ENCODE results near the gene MSH4. TPM values are rescaled to one million over a fixed set of nuclear protein-coding genes. Genes with fewer than 3 reads are reported as not detected.

MSH4 gene
- total RNA-seq, 1 experiment from 2014 or later = 1.0 TPM

GRCh38 chr1:75884437-75884836 is 87.8 kb downstream of the MSH4 start:
- Histone ChIP-seq H3K9me3 (ENCODE audit: low read depth, low read length, poor library complexity, severe bottlenecking) (no peaks in the 10 kb centered on the region), H3K4me3 (ENCODE audit: low read depth, low read length, poor library complexity, severe bottlenecking) (no peak overlapping the region), H3K4me1 (ENCODE audit: insufficient read depth, low read length, poor library complexity, severe bottlenecking) (no peaks in the 10 kb centered on the region), H3K27me3 (replicated peaks; ENCODE audit: insufficient read depth, low read depth, low read length, poor library complexity) (no peaks in the 10 kb centered on the region), H3K36me3 (ENCODE audit: insufficient read depth, low read length, poor library complexity, severe bottlenecking) (no peaks in the 10 kb centered on the region), H3K27ac (ENCODE audit: low read depth, low read length, poor library complexity, severe bottlenecking) (no peak overlapping the region)
- no TSS peak for BruUV-seq (replicated peaks)
- CTCF ChIA-PET = no interaction called here
- intact Hi-C loops (cut with micrococcal nuclease; ENCODE audit: unreplicated experiment) = no loop called here
- POLR2A ChIA-PET (ENCODE audit: low non-redundant PET) = no interaction called here
- DNase-seq (ENCODE audit: low spot score) = no peak
- TF ChIP-seq CTCF (conservative IDR thresholded peaks at IDR 0.05; ENCODE audit: low read depth, low read length) (no peak), EZH2 (IDR thresholded peaks at IDR 0.05; ENCODE audit: borderline replicate concordance, low read depth, low read length, poor library complexity, severe bottlenecking) (no peak)

GRCh38 chr1:75901371-75901770 is 104.7 kb downstream of the MSH4 start:
- no peak for DNase-seq (ENCODE audit: low spot score)
- CTCF ChIA-PET = no interaction called here
- no peaks in the 10 kb centered on the region for H3K4me1 ChIP-seq (ENCODE audit: insufficient read depth, low read length, poor library complexity, severe bottlenecking)
- H3K27me3 ChIP-seq (replicated peaks; ENCODE audit: insufficient read depth, low read depth, low read length, poor library complexity) = no peaks in the 10 kb centered on the region
- no peaks in the 10 kb centered on the region for H3K9me3 ChIP-seq (ENCODE audit: low read depth, low read length, poor library complexity, severe bottlenecking)
- no TSS peak for BruUV-seq (replicated peaks)
- H3K4me3 ChIP-seq (ENCODE audit: low read depth, low read length, poor library complexity, severe bottlenecking) = no peak overlapping the region
- TF ChIP-seq EZH2 (IDR thresholded peaks at IDR 0.05; ENCODE audit: borderline replicate concordance, low read depth, low read length, poor library complexity, severe bottlenecking) (no peak), CTCF (conservative IDR thresholded peaks at IDR 0.05; ENCODE audit: low read depth, low read length) (no peak)
- POLR2A ChIA-PET (ENCODE audit: low non-redundant PET) = no interaction called here
- no peaks in the 10 kb centered on the region for H3K36me3 ChIP-seq (ENCODE audit: insufficient read depth, low read length, poor library complexity, severe bottlenecking)
- intact Hi-C loops (cut with micrococcal nuclease; ENCODE audit: unreplicated experiment) = no loop called here
- H3K27ac ChIP-seq (ENCODE audit: low read depth, low read length, poor library complexity, severe bottlenecking) = no peak overlapping the region

GRCh38 chr1:75908717-75909152 is 112.1 kb downstream of the MSH4 start:
- DNase-seq (ENCODE audit: low spot score) = peak; percentile 62
- ChIA-PET CTCF (interaction anchor here (0.7 kb wide), 1 partner anchor 1051 kb away, joined by 5 read pairs; no protein-coding TSS in a partner anchor), POLR2A (ENCODE audit: low non-redundant PET) (no interaction called here)
- Histone ChIP-seq H3K27me3 (replicated peaks; ENCODE audit: insufficient read depth, low read depth, low read length, poor library complexity) (no peaks in the 10 kb centered on the region), H3K4me3 (ENCODE audit: low read depth, low read length, poor library complexity, severe bottlenecking) (no peak overlapping the region), H3K27ac (ENCODE audit: low read depth, low read length, poor library complexity, severe bottlenecking) (no peak overlapping the region), H3K9me3 (ENCODE audit: low read depth, low read length, poor library complexity, severe bottlenecking) (no peaks in the 10 kb centered on the region), H3K4me1 (ENCODE audit: insufficient read depth, low read length, poor library complexity, severe bottlenecking) (no peaks in the 10 kb centered on the region), H3K36me3 (ENCODE audit: insufficient read depth, low read length, poor library complexity, severe bottlenecking) (no peaks in the 10 kb centered on the region)
- no TSS peak for BruUV-seq (replicated peaks)
- intact Hi-C loops (cut with micrococcal nuclease; ENCODE audit: unreplicated experiment) = loop anchor here (5.0 kb wide), 1 partner anchor 1234 kb away; no protein-coding TSS in a partner anchor
- TF ChIP-seq CTCF (conservative IDR thresholded peaks at IDR 0.05; ENCODE audit: low read depth, low read length) (peak; percentile 68), EZH2 (IDR thresholded peaks at IDR 0.05; ENCODE audit: borderline replicate concordance, low read depth, low read length, poor library complexity, severe bottlenecking) (no peak)
